Endometrium (tissue), 2 donors: ENCODE measurements around the gene BAAT.
A peak's percentile ranks its signal among the peaks of the same experiment; 100 is the strongest.

Experiments used
- FAIRE-seq: peaks from 2 replicates; lab custom pipeline; 2012; peaks lifted over from hg19 to GRCh38; lab: Jason Lieb, UNC
- donor health status: control.
- donor health status: control.

BAAT gene

GRCh38 chr9:101312661-101313060 lies 72.1 kb downstream of the BAAT start:
- no peak for FAIRE-seq

GRCh38 chr9:101311758-101312420 lies 72.9 kb downstream of the BAAT start:
- peak; percentile 77 for FAIRE-seq

GRCh38 chr9:101311191-101311590 lies 73.6 kb downstream of the BAAT start:
- no peak for FAIRE-seq
